ENCODE data around the gene SAMD13. TPM values are rescaled to one million over a fixed set of nuclear protein-coding genes. Genes with fewer than 3 reads are reported as not detected.

SAMD13 gene
- total and polyA plus RNA-seq, 2 donors (not counting 3 experiments of a cell fraction or from before 2014, with no cell fraction given) = 1.2 to 4.8 TPM

- H3K4me1 ChIP-seq (ENCODE audit: control insufficient read depth, extremely low read depth, insufficient read depth, low read length) = no peaks in the 10 kb centered on the region
- H3K27ac ChIP-seq (ENCODE audit: insufficient read depth, low read depth, low read length) = no peak overlapping the region
- no peak overlapping the region for H3K4me2 ChIP-seq (ENCODE audit: insufficient read depth, low read length)
- H3K79me2 ChIP-seq (ENCODE audit: control insufficient read depth, insufficient read depth, low read length) = no peaks in the 10 kb centered on the region
- no peaks in the 10 kb centered on the region for H3K9me1 ChIP-seq (replicated peaks; ENCODE audit: control insufficient read depth, extremely low read depth, insufficient read depth, low read length)
- dilution Hi-C loops (cut with MboI; ENCODE audit: extremely low pct_ligation_motif_present, low sequenced_read_pairs) = no loop called here
- no peaks in the 10 kb centered on the region for H3K9me3 ChIP-seq (replicated peaks; ENCODE audit: control insufficient read depth, insufficient read depth, low read length)
- ChIA-PET POLR2A (no interaction called here), CTCF (no interaction called here)
- no peak for FAIRE-seq
- H2AFZ ChIP-seq (ENCODE audit: low read depth, low read length) = no peak overlapping the region
- H4K20me1 ChIP-seq (replicated peaks; ENCODE audit: control insufficient read depth, extremely low read depth, insufficient read depth, low read length) = no peaks in the 10 kb centered on the region
- BruUV-seq (replicated peaks) = no TSS peak
- H3K4me3 ChIP-seq (replicated peaks in 1 of 3; ENCODE audit: insufficient read depth in 1 of 3, low read depth in 1 of 3, low read length in 3 of 3) = no peak overlapping the region
- no peaks in the 10 kb centered on the region for H3K36me3 ChIP-seq (ENCODE audit: control insufficient read depth in 2 of 2, extremely low read depth in 1 of 2, insufficient read depth in 2 of 2, low read length in 2 of 2)
- TF ChIP-seq EZH2 (IDR thresholded peaks at IDR 0.05; ENCODE audit: borderline replicate concordance, low read depth, low read length, severe bottlenecking) = no peak
- TF ChIP-seq CTCF (IDR thresholded peaks at IDR 0.05; ENCODE audit: extremely low read depth in 1 of 2, insufficient read depth in 1 of 2, low read depth in 1 of 2, low read length in 2 of 2) = no peak
- TF ChIP-seq JUN (IDR thresholded peaks at IDR 0.05; ENCODE audit: borderline replicate concordance, insufficient read depth, insufficient read length, low read depth) = no peak
- TF ChIP-seq POLR2A (IDR thresholded peaks at IDR 0.05; ENCODE audit: low read depth, low read length) = no peak
- no peak for TF ChIP-seq FOS (IDR thresholded peaks at IDR 0.05; ENCODE audit: borderline replicate concordance, insufficient read depth, low read length)
- no peak for TF ChIP-seq MAX (IDR thresholded peaks at IDR 0.05; ENCODE audit: insufficient read depth, insufficient read length)
- TF ChIP-seq GATA2 (IDR thresholded peaks at IDR 0.05; ENCODE audit: insufficient read depth, insufficient read length, low read depth, low read length) = no peak
- no peak for TF ChIP-seq MYC (IDR thresholded peaks at IDR 0.05; ENCODE audit: low read depth, low read length)
- TF ChIP-seq POLR2AphosphoS5 (IDR thresholded peaks at IDR 0.05; ENCODE audit: insufficient read depth, low read depth, low read length) = no peak
- intact Hi-C loops (cut with micrococcal nuclease) = no loop called here
- no peak for DNase-seq (ENCODE audit: low read depth, low spot score)
- no peaks in the 10 kb centered on the region for H3K27me3 ChIP-seq (ENCODE audit: control insufficient read depth in 2 of 2, insufficient read depth in 2 of 2, low read length in 2 of 2)
- no peak overlapping the region for H3K9ac ChIP-seq (replicated peaks; ENCODE audit: extremely low read depth, insufficient read depth, low read length)
These were observed 51.0 kb downstream of the SAMD13 start for GRCh38 chr1:84352298-84353106.

Measured in endothelial cell of umbilical vein (primary cell).